GM10266 (cell line): ENCODE results near the gene NSUN4.

Experiments
- DNase-seq: peaks from one replicate; pipeline ENCODE4 v3.0.0; 2012; ENCODE audit errors: extremely low spot score
- CTCF ChIP-seq: IDR thresholded peaks from 2 replicates; pipeline ENCODE4 v1.5.1; 2012; ENCODE audit warnings: mild to moderate bottlenecking, low read depth; ENCODE audit not compliant: control insufficient read depth, insufficient read depth; ENCODE audit errors: missing control alignments

Gene NSUN4

GRCh38 chr1:46401154-46401913 is 60.7 kb downstream of the NSUN4 start:
- DNase-seq: no peak
- TF ChIP-seq CTCF: no peak

- DNase-seq: no peak
- no peak for TF ChIP-seq CTCF
These were observed 61.5 kb downstream of the NSUN4 start for GRCh38 chr1:46401964-46402626.

- no peak for TF ChIP-seq CTCF
- DNase-seq: no peak
These were observed 63.3 kb downstream of the NSUN4 start for GRCh38 chr1:46403916-46404315.

GRCh38 chr1:46404482-46405196 is 64.0 kb downstream of the NSUN4 start:
- no peak for DNase-seq

GRCh38 chr1:46405197-46405555 is 64.6 kb downstream of the NSUN4 start:
- TF ChIP-seq CTCF: no peak
- no peak for DNase-seq

More at GRCh38 chr1:46404482-46405196, 64.0 kb downstream of the NSUN4 start:
- no peak for TF ChIP-seq CTCF

- DNase-seq: no peak
- TF ChIP-seq CTCF: no peak
These were observed 65.1 kb downstream of the NSUN4 start for GRCh38 chr1:46405724-46406123.
